ENCODE results near the gene WDR18. TPM values are rescaled to one million over a fixed set of nuclear protein-coding genes. Genes with fewer than 3 reads are reported as not detected.

The WDR18 gene
- total and polyA plus RNA-seq, 4 donors = 36.6 to 60.2 (median 45.7) TPM

GRCh38 chr19:976476-976875 lies 7.7 kb upstream of the WDR18 start:
- no peak overlapping the region for H3K27ac ChIP-seq (ENCODE audit: low read depth in 1 of 2, low read length in 1 of 2)
- no peak for DNase-seq
- H3K4me1 ChIP-seq (ENCODE audit: control insufficient read depth in 5 of 5, insufficient read depth in 5 of 5, low read length in 5 of 5) = peaks cover 0 to 14% (median 5%) of the 10 kb centered on the region in 5 donors
- TF ChIP-seq CTCF (IDR thresholded peaks at IDR 0.05; ENCODE audit: control extremely low read depth, extremely low read depth) = no peak
- H3K9me3 ChIP-seq (ENCODE audit: control insufficient read depth in 4 of 4, insufficient read depth in 3 of 4, low read length in 3 of 4) = peaks cover 0 to 2% (median 0%) of the 10 kb centered on the region in 4 donors
- H3K27me3 ChIP-seq (ENCODE audit: control insufficient read depth in 3 of 3, insufficient read depth in 3 of 3, low read length in 2 of 3) = no peaks in the 10 kb centered on the region
- H3K9ac ChIP-seq (ENCODE audit: insufficient read depth in 1 of 2, low read length in 2 of 2) = no peak overlapping the region
- no peak for ATAC-seq (ENCODE audit: insufficient read depth, low FRiP score)
- H3K4me3 ChIP-seq = no peak overlapping the region
- WGBS, 2 donors = 83 to 85% methylated on average over 10 of the region's 10 CpGs
- peaks cover 0 to 7% (median 3%) of the 10 kb centered on the region in 4 donors for H3K36me3 ChIP-seq (ENCODE audit: control insufficient read depth in 4 of 4, insufficient read depth in 4 of 4, low read length in 4 of 4)

GRCh38 chr19:977058-977464 lies 7.1 kb upstream of the WDR18 start:
- DNase-seq (no peak), ATAC-seq (ENCODE audit: insufficient read depth, low FRiP score) (no peak)
- Histone ChIP-seq H3K36me3 (ENCODE audit: control insufficient read depth in 4 of 4, insufficient read depth in 4 of 4, low read length in 4 of 4) (peaks cover 0 to 2% (median 0%) of the 10 kb centered on the region in 4 donors), H3K27ac (ENCODE audit: low read depth in 1 of 2, low read length in 1 of 2) (no peak overlapping the region), H3K9ac (ENCODE audit: insufficient read depth in 1 of 2, low read length in 2 of 2) (no peak overlapping the region), H3K27me3 (ENCODE audit: control insufficient read depth in 3 of 3, insufficient read depth in 3 of 3, low read length in 2 of 3) (no peaks in the 10 kb centered on the region), H3K4me1 (ENCODE audit: control insufficient read depth in 5 of 5, insufficient read depth in 5 of 5, low read length in 5 of 5) (peaks cover 0 to 14% (median 5%) of the 10 kb centered on the region in 5 donors), H3K4me3 (no peak overlapping the region), H3K9me3 (ENCODE audit: control insufficient read depth in 4 of 4, insufficient read depth in 3 of 4, low read length in 3 of 4) (no peaks in the 10 kb centered on the region)
- no peak for TF ChIP-seq CTCF (IDR thresholded peaks at IDR 0.05; ENCODE audit: control extremely low read depth, extremely low read depth)
- WGBS, 2 donors = 86 to 91% methylated on average over 24 of the region's 24 CpGs

DNA sequence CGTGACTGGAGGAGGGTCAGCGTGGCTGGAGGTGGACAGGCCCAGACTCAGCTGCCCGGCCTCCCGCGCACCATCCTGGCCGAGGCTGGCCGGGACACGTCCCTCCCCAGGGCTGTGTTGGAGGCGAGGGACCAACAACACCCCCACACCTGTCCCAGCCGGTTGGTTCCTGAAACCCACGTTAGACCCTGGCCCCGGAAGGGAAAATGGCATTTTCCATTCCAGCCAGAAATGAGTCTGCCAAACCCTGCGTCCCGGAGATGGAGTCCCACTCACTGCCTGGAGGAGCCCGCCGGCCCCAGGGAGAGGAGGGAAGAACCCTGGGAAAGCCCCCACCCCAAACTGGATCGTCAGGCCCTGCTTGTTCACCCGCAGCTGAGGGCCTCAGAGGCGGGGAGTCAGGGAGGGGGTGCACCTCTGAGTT lies 4.8 kb upstream of the WDR18 start:
- TF ChIP-seq CTCF (IDR thresholded peaks at IDR 0.05; ENCODE audit: control extremely low read depth, extremely low read depth) = no peak

More for the DNA sequence above, 4.8 kb upstream of the WDR18 start:
- no peaks in the 10 kb centered on the region for H3K27me3 ChIP-seq (ENCODE audit: control insufficient read depth in 3 of 3, insufficient read depth in 3 of 3, low read length in 2 of 3)
- H3K4me1 ChIP-seq (ENCODE audit: control insufficient read depth in 5 of 5, insufficient read depth in 5 of 5, low read length in 5 of 5) = peaks cover 0 to 21% (median 9%) of the 10 kb centered on the region in 5 donors
- WGBS, 2 donors = 63 to 84% methylated on average over 19 of the region's 19 CpGs
- no peak overlapping the region for H3K27ac ChIP-seq (ENCODE audit: low read depth in 1 of 2, low read length in 1 of 2)
- H3K4me3 ChIP-seq = no peak overlapping the region
- no peaks in the 10 kb centered on the region for H3K9me3 ChIP-seq (ENCODE audit: control insufficient read depth in 4 of 4, insufficient read depth in 3 of 4, low read length in 3 of 4)
- no peaks in the 10 kb centered on the region for H3K36me3 ChIP-seq (ENCODE audit: control insufficient read depth in 4 of 4, insufficient read depth in 4 of 4, low read length in 4 of 4)
- H3K9ac ChIP-seq (ENCODE audit: insufficient read depth in 1 of 2, low read length in 2 of 2) = no peak overlapping the region
- ATAC-seq (ENCODE audit: insufficient read depth, low FRiP score) (no peak), DNase-seq (peak in 2 of 3 donors; percentile 43 to 50)

All from lung (tissue), 12 donors.